Islet precursor cell (in vitro differentiated cells): ENCODE results near the gene VRTN.
"Not testable (repeated sequence)": the region's sequence is repeated elsewhere in the genome, so short reads cannot be mapped to it uniquely, and the experiment has no call there.

Experiments used
- DNase-seq: peaks from one replicate; pipeline ENCODE4 v3.0.0-alpha.2; 2018

VRTN gene, protein sequence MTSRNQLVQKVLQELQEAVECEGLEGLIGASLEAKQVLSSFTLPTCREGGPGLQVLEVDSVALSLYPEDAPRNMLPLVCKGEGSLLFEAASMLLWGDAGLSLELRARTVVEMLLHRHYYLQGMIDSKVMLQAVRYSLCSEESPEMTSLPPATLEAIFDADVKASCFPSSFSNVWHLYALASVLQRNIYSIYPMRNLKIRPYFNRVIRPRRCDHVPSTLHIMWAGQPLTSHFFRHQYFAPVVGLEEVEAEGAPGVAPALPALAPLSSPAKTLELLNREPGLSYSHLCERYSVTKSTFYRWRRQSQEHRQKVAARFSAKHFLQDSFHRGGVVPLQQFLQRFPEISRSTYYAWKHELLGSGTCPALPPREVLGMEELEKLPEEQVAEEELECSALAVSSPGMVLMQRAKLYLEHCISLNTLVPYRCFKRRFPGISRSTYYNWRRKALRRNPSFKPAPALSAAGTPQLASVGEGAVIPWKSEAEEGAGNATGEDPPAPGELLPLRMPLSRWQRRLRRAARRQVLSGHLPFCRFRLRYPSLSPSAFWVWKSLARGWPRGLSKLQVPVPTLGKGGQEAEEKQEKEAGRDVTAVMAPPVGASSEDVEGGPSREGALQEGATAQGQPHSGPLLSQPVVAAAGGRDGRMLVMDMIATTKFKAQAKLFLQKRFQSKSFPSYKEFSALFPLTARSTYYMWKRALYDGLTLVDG

DNA sequence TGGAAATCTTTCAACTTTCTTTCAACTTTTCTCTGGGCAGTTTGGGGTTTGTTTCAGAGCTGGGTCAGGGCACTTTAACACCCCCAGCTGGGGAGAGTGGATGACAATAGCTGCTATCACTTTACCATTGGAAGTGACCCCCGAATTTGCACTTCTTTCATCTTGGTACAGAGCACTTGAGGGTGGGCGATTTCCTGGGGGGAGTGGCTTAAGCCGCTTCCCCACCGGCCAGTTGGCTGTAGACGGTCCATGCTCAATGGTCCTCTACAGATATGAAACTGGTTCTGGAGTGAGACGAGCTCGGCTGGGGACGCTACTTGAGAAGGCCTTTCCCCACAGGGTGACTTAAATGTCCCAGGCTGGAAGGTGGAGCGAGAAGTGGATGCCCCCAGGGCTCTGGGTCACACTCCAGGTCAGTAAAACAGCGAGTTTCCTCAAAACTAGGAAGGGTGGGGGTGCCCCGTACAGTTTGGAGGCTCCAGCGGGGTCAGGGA, at the start of gene VRTN:
Gene VRTN (plus strand): TSS at position 231 of the 494 bp plus-strand sequence. CDS start 8,313 bp downstream, outside the sequence.
- DNase-seq, result no peak

DNA sequence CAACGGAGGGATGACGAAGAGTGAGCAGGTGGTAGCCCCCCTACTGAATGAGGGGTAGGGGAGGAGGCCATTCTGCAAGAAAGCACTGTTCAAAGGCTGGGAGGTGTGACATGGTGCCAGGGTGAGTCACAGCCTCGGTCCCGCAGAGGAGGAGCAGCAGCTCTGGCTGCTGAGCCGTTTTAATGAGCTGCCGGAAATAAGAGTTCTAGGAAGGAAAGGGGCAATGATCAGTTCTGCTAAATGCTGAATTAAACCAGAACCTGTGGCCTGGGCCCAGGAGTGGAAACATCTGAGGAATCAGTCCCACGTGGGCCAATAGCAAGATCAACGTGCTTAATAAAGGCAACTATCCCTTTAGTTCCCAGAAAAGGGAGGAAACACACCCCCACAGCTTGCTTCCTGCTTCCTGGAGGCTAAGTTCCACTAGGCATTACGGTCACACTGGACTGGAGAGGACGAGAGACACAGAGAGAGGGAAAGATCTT, 49.2 kb upstream of the VRTN start:
- no peak for DNase-seq

DNA sequence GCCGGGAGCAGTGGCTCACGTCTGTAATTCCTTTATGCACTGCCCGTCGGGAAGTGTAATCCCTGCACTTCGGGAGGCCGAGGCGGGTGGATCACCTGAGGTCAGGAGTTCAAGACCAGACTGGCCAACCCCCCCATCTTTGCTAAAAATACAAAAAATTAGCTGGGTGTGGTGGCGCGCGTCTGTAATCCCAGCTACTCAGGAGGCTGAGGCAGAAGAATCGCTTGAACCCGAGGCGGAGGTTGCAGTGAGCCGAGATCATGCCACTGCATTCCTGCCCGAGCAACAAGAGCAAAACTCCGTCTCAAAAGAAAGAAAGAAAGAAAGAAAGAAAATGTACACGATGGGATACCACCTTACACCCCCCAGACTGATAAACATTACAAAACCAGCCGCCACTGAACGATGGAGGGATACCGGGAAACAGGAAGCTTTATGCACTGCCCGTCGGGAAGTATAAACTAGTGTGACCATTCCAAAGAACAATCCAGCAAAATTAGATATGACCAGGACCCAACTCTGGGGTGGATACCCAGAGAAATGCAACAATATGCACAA, 46.6 kb upstream of the VRTN start:
- DNase-seq, result no peak

DNA sequence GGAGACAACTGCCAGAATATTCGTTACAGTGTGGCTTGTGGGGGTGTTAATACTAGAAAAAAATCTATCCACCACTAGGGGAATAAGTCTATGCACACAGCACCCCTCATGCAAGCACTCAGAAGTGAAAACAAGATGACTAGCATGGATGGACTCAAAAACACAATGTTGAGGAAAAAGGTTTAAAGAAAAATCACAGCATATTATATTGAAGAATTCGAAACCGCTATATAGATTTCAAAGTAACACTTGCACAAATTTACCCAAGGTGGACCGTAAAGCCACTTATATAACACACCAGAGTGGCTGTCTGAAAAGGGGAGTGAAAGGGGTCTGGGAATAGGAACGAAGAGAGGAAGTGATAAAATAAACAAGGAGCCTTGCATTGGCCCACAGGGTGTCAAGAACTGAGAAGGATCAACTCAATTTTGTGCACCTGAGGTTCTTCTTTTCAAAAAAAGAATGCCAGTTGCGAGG, 46.1 kb upstream of the VRTN start:
- no peak for DNase-seq

DNA sequence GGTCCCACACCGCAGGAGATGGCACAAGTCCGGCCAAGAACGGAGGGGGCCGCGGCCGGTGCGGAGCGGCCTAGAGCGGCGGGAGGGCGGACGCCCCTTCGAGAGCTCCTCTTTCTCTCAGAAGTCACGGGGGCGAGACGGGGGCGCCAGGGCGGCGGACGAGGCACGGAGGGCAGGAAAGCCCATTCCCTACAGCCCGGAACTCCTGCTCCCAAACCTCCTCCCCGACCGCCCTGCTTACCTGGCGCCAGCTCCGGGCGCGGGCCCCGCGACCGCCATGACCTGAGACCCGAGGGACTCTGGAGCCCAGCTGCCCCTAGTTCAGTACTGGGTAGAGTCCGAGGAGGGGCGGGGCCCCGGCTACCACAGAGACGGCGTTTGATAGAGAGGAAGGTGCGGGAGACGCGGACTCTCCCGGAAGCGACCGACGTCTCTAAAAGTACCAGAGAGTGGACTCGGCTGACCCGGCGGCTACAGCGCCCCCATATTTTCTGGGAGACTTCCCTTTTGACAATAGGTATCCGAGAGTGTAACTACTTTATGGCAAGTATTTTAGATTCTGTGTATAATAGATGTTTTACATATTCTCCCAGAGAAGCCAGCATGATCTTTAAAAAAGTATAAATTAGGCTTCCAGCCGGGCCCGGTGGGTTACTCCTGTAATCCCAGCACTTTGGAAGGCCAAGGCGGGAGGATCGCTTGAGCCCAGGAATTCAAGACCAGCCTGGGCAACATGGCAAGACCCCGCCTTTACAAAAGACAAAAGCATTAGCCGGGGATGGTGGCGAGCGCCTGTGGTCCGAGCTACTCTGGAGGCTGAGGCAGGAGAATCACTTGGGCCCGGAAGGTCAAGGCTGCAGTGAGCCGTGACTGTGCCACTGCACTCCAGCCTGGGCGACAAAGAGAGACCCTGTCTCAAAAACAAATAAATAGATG, 45.4 kb upstream of the VRTN start, which contains the start of gene ABCD4:
Gene ABCD4 (minus strand): TSS at position 301 of the 936 bp plus-strand sequence. CDS start 22 bp downstream, at position 279.
- DNase-seq, result peak; percentile 98

DNA sequence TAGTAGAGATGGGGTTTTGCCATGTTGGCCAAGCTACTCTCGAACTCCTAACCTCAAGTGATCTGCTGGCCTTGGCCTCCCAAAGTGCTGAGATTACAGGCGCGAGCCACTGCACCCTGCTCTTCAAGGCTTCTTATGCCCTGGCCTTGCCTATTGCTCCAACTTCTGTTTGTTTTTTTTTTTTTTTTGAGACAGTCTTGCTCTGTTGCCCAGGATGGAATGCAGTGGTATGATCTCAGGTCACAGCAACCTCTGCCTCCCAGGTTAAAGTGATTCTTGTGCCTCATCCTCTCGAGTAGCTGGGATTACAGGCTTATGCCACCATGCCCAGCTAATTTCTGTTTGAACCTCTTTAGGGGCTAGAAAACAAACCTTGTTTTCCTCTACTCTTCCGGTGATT, 39.6 kb upstream of the VRTN start:
- DNase-seq, result no peak

DNA sequence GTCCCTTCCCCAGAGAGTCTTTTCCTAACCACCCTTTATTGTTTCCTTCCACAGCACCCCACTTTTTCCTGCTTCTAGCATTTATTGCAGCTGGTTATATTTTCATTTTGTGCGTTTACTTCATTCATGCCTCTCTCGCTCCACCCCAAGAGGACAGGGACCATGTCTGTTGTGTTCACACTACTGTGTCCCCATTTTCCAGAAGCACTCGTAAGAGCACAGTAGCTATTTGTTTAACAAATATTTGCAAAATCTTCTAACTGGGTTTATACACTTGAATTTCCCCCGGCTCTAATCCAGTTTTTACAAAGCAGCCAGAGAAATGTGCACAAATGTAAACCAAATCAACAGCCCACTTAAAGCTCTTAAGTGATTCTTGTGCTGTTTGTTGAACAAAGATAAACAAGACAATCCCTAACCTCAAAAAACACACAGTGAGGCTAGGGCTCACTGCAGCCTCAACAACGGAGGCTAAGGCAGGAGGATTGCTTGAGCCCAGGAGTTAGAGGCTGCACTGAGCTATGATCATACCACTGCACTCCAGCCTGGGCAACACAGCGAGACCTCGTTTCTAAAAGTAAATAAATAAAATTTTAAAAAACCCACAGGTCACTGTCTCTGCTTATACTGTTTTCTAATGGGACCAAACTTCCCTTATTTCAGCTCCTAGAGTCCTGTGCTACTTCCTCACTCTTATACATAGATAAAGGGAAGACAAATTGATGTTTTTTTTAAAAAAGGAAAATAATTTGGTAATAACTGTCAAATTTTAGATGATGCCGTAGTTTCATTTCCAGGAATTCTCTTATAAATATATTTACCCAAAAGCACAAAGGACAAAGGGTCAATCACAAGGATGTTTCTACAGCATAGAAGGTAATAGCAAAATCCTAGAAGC, 38.9 kb upstream of the VRTN start:
- no peak for DNase-seq

DNA sequence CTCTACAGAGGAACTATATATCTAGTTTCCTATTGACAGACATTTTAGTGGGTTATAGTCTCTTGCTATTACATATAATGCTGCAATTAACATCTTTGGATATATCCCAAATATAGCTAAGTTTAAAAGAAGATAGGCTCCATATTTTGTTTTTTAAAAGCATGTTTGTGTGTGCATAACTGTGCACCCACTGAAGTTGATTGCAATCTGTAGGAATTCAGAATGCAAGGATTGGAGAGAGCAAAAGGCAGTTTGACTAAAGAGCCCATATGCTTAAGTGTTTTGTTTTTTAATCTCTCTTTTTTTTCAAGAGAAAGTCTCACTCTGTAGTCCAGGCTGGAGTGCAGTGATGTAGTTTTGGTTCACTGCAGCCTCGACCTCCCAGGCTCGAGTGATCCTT, 36.1 kb upstream of the VRTN start:
- DNase-seq, result no peak

DNA sequence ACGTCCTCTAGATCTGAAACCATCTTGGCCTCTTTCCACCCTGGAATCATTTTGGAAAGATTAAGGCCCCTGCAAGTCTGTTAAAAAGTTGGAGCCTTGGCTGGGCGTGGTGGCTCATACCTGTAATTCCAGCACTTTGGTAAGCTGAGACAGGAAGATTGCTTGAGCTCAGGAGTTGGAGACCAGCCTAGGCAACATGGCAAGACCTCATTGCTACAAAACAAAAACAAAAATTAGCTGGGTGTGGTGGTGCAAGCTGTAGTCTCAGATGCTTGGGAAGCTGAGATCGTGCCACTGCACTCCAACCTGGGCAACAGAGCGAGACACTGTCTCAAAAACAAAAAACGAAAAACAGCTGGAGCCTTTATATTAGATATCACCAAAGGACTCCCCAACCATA, 34.7 kb upstream of the VRTN start:
- no peak for DNase-seq

DNA sequence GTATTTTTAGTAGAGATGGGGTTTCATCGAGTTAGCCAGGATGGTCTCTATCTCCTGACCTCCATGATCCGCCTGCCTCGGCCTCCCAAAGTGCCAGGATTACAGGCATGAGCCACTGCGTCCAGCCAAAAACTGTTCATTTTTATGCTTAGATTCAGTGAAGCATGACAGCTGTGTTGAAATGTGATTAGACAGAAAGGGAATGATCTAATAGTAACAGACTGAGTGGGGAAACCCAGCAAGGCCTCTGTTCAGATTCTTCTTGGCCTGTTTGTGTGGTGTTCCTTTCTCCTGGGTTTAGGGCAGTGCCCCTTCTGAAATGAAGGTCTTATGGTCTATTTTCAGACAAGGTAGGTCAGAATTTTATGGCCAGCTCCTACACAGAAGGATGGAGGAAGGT, 33.7 kb upstream of the VRTN start:
- no peak for DNase-seq

DNA sequence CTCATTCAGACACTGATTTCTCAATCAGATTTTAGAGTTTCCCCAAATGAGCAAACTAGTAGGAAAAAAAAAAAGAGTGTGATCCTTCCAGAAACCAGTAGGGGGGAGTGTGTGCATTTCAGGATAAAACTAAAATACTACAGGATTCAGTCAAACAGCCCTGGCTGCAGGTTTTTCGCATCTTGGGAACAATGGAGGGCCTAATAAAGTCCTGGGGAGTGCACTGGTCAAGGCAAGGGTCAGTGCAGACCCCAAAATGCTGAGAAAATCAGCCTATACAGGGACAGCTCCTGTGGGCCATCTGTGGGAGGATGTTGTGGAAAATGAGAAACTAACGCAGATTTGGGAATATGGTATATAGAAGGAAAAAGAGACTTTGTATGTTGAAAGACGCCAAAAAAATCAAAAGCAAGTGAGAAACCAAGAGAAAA, 23.3 kb upstream of the VRTN start:
- DNase-seq, result no peak

DNA sequence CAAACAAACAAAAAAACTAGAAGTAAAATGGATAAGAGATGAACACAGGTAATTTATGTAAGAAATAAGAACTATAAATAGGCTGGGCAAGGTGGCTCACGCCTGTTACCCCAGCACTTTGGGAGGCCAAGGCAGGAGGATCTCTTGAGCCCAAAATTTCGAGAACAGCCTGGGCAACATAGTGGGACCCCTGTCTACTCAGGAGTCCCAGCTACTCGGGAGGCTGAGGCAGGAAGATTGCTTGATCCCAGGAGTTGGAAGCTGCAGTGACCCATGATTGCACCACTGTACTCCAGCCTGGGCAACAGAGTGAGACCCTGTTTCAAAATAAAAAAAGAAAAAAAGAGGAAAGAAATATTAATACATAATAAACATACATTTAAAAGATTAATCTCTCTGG, 22.8 kb upstream of the VRTN start:
- no peak for DNase-seq

DNA sequence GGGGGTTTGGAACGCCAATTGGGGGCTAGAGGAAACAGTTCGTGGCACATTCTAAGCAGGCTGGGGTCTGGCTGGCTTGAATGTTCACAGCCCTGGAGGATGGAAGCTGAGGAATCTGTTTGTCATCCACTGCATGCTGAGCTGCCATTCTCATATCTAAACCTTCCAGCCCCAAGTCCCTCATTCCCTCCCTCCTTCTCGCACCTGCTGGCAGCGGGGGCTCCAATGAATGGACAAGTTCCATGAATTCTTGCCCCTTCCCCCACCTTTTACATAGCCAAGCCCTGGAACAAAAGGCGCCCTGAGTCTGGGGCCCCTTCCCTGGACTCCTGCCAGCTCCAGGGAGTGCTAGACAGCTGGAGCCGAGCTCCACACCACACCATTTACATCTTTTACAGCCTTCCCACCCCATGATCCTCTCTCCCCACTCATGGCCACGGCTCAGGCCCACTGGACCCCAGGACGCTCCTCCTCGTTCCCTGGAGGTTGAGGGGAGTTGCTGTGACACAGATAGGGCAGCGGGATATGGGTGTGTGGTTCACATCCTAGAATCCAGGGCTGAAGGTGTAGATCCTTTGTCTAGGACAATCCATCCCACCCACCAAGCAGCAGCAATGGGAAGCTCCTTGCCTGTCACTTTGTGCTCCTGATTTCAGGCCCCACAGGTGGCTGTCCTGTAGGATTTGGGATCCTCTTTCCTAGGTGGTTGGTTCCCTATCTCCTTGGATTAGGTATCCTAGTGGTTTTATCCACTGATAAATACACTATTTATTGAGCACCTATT, 21.7 kb upstream of the VRTN start:
- peak; percentile 73 for DNase-seq

DNA sequence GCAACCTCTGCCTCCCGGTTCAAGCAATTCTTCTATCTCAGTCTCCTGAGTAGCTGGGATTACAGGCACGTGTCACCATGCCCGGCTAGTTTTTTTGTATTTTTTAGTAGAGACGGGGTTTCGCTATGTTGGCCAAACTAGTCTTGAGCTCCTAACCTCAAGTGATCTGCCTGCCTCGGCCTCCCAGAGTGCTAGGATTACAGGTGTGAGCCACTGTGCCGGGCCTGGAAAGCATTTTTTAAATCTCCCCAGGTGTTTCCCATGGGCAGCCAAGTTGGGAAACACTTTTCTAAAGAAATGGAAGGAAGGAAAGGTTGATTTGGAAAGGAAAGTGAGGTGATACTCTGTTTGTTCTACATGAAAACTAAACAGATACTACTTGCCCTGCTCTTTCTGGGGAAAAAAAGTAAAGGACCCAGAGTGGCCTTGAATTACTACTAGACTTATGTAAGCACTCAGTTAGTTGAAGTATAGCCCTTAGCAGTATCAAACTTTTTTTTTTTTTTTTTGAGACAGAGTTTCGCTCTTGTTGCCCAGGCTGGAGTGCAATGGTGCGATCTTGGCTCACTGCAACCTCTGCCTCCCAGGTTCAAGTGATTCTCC, 18.2 kb upstream of the VRTN start:
- DNase-seq, result not testable (repeated sequence)

DNA sequence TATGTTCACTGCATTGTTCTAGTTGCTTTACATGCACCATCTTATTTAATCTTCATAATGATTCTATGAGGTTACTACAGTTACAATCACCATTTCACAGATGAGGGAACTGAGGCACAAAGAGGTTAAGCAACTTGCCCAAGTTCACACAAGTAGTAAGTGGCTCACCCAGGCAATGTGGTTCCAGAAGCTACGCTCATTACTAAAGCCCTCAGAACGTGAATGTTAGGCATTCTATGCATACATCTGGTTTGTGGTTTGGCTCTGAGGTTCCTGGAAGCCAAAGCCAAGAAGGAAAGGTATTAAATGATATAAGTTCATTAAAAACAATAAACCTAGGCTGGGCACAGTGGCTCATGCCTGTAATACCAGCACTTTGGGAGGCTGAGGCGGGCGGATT, 14.4 kb upstream of the VRTN start:
- no peak for DNase-seq

DNA sequence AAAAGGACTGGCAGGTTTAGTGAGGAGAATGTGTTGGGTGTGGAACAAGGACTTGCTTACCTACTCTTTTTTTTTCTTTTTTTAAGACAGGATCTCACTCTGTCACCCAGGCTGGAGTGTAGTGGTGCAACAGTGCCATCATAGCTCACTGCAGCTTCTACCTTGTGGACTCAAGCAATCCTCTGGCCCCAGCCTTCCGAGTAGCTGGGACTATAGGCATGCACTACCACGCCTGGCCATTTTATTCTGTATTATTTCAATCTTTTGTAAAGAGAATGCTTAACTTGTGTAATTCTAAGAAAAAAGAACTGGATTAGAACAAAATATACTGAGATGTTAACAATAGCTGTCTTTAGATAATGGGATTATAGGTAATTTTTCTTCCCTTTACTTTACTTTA, 1.9 kb upstream of the VRTN start:
- no peak for DNase-seq

DNA sequence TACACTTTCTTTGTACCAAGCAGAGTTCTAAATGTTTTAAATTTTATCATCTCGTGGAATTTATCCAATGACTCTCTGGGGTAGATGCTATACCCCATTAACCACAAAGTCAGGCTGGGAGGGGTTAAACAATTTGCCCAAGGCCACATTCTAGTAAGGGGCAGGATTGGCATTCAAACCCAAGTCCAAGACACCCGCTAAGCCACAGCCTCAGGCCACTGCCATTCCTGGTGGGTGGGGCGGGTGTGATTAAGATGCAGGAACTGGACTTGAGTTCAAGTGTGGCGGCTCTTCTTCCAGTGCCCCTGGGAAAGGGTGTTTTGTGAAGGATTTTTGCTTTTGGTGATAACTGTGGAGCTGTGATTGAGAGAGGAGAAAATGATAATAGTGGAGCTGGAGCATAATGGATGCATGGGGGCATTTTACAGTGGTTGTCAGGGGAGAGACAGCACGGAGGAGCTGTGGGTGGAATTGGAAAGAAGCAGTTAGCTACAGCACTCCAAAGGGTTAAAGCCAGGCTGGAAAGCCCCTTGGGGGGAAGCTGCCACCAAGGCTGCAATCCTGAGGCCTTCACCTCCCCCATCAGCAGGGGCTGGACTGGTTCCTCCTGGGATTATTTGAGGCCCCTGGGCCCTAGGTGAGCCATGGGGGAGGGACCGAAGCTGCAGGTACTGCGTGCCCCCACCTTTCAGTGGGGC, 1.0 kb upstream of the VRTN start:
- DNase-seq, result no peak

DNA sequence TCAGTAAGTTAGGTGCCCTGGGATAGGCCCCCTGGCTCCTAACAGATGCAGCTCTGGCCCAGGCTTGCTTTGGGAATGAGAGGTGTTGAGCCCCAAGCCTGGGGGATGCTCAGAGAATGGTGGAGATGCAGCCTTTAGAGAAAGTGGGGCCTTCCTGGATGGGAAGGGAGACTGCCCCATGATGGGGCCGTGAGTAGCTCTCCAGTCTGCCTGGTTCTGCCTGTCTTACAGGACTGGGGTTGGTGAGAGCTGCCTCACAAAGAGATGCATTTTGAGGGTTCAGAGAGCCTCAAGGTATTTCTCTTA, 523 bp upstream of the VRTN start:
- DNase-seq, result no peak

DNA sequence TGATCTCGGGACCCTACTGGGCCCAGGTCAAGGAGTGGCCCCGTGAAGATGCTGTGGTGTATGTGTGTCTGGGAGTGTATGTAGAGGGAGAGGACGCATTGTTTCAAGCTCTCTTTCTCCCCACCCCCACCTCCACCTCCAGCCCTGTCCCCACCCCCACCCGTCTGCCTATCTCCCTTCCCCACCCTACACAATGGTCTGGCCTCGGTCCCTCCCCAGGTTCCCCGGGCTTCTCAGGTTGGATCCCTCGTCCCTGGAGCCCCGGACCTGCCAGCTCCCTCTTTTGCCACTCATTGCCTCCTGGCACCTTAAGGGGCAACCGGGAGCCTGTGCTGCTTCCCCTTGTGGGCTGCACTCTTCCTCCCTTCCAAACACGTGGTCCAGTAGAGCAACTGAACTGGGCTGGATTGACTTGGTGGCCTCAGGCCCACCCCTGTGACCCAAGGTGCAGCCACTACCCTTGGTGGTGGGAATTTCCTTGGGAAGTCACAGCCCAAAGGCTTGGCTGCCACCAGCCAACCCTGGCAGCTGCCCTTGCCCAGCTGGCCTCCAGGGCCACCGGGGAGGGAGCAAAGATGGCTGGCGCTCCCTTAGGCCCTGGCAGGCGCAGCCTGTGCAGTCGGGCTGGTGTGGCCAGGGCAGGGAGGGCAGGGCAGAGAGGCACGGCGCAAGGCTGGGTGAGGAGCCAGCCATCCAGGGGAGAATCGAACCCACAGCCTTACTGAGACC, 628 bp downstream of the VRTN start:
- no peak for DNase-seq
